ENCODE data around the gene ELAVL1. TPM values are rescaled to one million over a fixed set of nuclear protein-coding genes. Genes with fewer than 3 reads are reported as not detected.
"Not testable (repeated sequence)": the region's sequence is repeated elsewhere in the genome, so short reads cannot be mapped to it uniquely, and the experiment has no call there.

ELAVL1 gene
- total RNA-seq, 6 experiments from 2014 or later = 105 to 127 (median 115) TPM

DNA sequence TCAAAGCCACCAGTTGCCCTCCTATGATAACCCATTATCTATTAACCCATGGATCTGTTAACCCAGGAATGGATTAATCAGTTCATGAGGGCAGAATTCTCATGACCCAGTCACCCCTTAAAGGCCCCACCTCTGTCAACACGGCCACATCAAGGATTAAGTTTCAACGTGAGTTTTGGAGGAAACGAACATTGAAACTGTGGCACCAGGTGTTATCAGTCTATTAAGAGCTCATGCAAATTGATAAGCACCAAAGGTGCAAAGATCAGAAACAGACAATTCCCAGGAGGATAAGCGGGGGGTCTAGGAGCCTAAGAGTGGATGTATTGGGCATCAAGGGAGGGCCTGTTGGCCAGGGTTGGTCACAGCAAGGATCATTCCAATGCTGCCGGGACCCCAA, 19.9 kb upstream of the ELAVL1 start:
- no peak for DNase-seq
- Mint-ChIP-seq H3K9me3 (no peaks in the 10 kb centered on the region), H3K4me1 (ENCODE audit: low read depth) (no peaks in the 10 kb centered on the region), H3K27me3 (ENCODE audit: insufficient read depth) (peaks cover 4% of the 10 kb centered on the region), H3K36me3 (ENCODE audit: low read depth) (no peaks in the 10 kb centered on the region), H3K4me3 (no peak overlapping the region), H3K27ac (no peak overlapping the region)
- TF ChIP-seq, protein P1, sequence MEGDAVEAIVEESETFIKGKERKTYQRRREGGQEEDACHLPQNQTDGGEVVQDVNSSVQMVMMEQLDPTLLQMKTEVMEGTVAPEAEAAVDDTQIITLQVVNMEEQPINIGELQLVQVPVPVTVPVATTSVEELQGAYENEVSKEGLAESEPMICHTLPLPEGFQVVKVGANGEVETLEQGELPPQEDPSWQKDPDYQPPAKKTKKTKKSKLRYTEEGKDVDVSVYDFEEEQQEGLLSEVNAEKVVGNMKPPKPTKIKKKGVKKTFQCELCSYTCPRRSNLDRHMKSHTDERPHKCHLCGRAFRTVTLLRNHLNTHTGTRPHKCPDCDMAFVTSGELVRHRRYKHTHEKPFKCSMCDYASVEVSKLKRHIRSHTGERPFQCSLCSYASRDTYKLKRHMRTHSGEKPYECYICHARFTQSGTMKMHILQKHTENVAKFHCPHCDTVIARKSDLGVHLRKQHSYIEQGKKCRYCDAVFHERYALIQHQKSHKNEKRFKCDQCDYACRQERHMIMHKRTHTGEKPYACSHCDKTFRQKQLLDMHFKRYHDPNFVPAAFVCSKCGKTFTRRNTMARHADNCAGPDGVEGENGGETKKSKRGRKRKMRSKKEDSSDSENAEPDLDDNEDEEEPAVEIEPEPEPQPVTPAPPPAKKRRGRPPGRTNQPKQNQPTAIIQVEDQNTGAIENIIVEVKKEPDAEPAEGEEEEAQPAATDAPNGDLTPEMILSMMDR (IDR thresholded peaks at IDR 0.05) = no peak

DNA sequence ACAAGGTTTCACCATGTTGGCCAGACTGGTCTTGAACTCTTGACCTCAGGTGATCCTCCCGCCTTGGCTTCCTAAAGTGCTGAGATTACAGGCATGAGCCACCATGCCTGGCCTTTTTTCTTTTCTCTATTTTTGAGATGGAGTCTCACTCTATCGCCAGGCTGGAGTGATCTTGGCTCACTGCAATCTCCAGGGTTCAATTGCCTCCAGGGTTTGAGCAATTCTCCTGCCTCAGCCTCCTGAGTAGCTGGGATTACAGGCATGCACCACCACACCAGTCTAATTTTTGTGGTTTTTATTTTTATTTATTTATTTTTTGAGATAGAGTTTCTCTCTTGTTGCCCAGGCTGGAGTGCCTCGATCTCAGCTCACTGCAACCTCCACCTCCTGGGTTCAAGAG, 18.8 kb upstream of the ELAVL1 start:
- not testable (repeated sequence) for H3K27me3 Mint-ChIP-seq (ENCODE audit: insufficient read depth); H3K4me3 Mint-ChIP-seq; H3K4me1 Mint-ChIP-seq (ENCODE audit: low read depth); H3K36me3 Mint-ChIP-seq (ENCODE audit: low read depth); H3K9me3 Mint-ChIP-seq; H3K27ac Mint-ChIP-seq; DNase-seq

- TF ChIP-seq, protein P1 (IDR thresholded peaks at IDR 0.05) = no peak
- Mint-ChIP-seq H3K27ac (no peak overlapping the region), H3K4me1 (ENCODE audit: low read depth) (no peaks in the 10 kb centered on the region), H3K27me3 (ENCODE audit: insufficient read depth) (peaks cover 2% of the 10 kb centered on the region), H3K4me3 (no peak overlapping the region), H3K36me3 (ENCODE audit: low read depth) (no peaks in the 10 kb centered on the region), H3K9me3 (no peaks in the 10 kb centered on the region)
- DNase-seq = peak; percentile 12
Measured at GRCh38 chr19:8023371-8023770, 17.9 kb upstream of the ELAVL1 start.

GRCh38 chr19:8022275-8022674, 16.8 kb upstream of the ELAVL1 start:
- H3K4me3 Mint-ChIP-seq = no peak overlapping the region
- TF ChIP-seq, protein P1 (IDR thresholded peaks at IDR 0.05) = no peak
- no peak overlapping the region for H3K27ac Mint-ChIP-seq
- no peaks in the 10 kb centered on the region for H3K9me3 Mint-ChIP-seq
- H3K27me3 Mint-ChIP-seq (ENCODE audit: insufficient read depth) = peaks cover 2% of the 10 kb centered on the region
- peaks cover 3% of the 10 kb centered on the region for H3K36me3 Mint-ChIP-seq (ENCODE audit: low read depth)
- no peak for DNase-seq
- H3K4me1 Mint-ChIP-seq (ENCODE audit: low read depth) = no peaks in the 10 kb centered on the region

DNA sequence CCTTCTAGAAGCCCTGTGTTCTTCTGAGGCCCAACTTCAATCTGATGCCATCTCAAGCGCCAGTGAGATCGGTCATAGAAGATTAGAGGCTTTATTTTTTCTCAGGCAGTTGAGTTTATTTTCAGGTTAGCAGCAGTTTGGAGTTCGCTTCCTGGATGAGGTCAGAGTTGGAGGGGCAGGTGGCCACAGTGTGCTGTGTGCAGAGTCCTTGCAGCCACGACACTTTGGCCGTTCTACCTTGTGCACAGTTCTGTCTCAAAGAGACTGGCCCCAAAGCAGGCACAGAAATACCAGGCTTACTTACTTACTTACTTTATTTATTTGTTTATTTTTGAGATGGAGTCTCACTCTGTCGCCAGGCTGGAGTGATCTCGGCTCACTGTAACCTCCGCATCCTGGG, 15.9 kb upstream of the ELAVL1 start:
- H3K4me1 Mint-ChIP-seq (ENCODE audit: low read depth) = no peaks in the 10 kb centered on the region
- no peaks in the 10 kb centered on the region for H3K9me3 Mint-ChIP-seq
- peaks cover 5% of the 10 kb centered on the region for H3K36me3 Mint-ChIP-seq (ENCODE audit: low read depth)
- DNase-seq = no peak
- no peak overlapping the region for H3K4me3 Mint-ChIP-seq
- TF ChIP-seq, protein P1 (IDR thresholded peaks at IDR 0.05) = no peak
- H3K27ac Mint-ChIP-seq = no peak overlapping the region
- peaks cover 2% of the 10 kb centered on the region for H3K27me3 Mint-ChIP-seq (ENCODE audit: insufficient read depth)

DNA sequence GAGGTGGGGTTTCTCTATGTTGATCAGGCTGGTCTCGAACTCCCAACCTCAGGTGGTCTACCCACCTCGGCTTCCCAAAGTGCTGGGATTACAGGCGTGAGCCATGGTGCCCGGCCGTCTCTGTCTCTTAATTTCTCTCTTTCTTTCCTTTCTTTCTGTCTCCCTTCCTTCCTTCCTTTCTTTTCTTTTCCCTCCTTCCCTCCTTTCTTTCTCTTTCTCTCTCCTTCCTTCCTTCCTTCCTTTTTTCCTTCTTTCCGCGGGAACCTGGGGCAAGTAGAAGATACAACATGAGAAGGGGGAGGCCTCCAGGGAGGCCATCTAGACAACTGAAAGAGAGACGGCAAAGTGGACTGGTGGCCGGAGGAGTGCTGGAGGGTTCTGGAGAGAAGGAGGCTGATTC, 15.2 kb upstream of the ELAVL1 start:
- no peak for DNase-seq
- Mint-ChIP-seq H3K36me3 (ENCODE audit: low read depth) (peaks cover 5% of the 10 kb centered on the region), H3K9me3 (no peaks in the 10 kb centered on the region), H3K27me3 (ENCODE audit: insufficient read depth) (peaks cover 2% of the 10 kb centered on the region), H3K4me3 (no peak overlapping the region), H3K4me1 (ENCODE audit: low read depth) (no peaks in the 10 kb centered on the region), H3K27ac (no peak overlapping the region)
- TF ChIP-seq, protein P1 (IDR thresholded peaks at IDR 0.05) = no peak
